ENCODE measurements around the gene OGFOD2. TPM values are rescaled to one million over a fixed set of nuclear protein-coding genes. Genes with fewer than 3 reads are reported as not detected.

OGFOD2 gene
- polyA plus RNA-seq, 1 donor (not counting 4 experiments of a cell fraction or from before 2014, with no cell fraction given) = 6.9 TPM

GRCh38 chr12:122990961-122991622 is 16.0 kb downstream of the OGFOD2 start:
- H3K27me3 ChIP-seq (ENCODE audit: control insufficient read depth, extremely low read depth, insufficient read depth, low read length) = no peaks in the 10 kb centered on the region
- no peak for FAIRE-seq
- H3K79me2 ChIP-seq (ENCODE audit: control insufficient read depth, insufficient read depth, low read length) = no peaks in the 10 kb centered on the region
- H3K36me3 ChIP-seq (ENCODE audit: control insufficient read depth in 2 of 2, extremely low read depth in 1 of 2, insufficient read depth in 2 of 2, low read length in 2 of 2) = peaks cover 3 to 6% of the 10 kb centered on the region in 2 experiments
- DNase-seq (ENCODE audit: low read depth, low spot score) = no peak
- no peaks in the 10 kb centered on the region for H3K9me3 ChIP-seq (ENCODE audit: control insufficient read depth, low read depth, low read length)
- H3K9ac ChIP-seq (ENCODE audit: control insufficient read depth, extremely low read depth, insufficient read depth, low read length) = no peak overlapping the region
- dilution Hi-C loops (cut with MboI; ENCODE audit: extremely low pct_ligation_motif_present, low sequenced_read_pairs) = no loop called here
- no peak overlapping the region for H3K27ac ChIP-seq (ENCODE audit: control insufficient read depth, insufficient read depth, low read length)
- no peaks in the 10 kb centered on the region for H3K9me1 ChIP-seq (ENCODE audit: control insufficient read depth, extremely low read depth, insufficient read depth, low read length)
- no peak overlapping the region for H3K4me3 ChIP-seq (ENCODE audit: control insufficient read depth in 2 of 3, extremely low read depth in 1 of 3, insufficient read depth in 2 of 3, low read depth in 1 of 3, low read length in 3 of 3)
- no peaks in the 10 kb centered on the region for H3K4me1 ChIP-seq (ENCODE audit: control insufficient read depth, extremely low read depth, insufficient read depth, low read length)
- H3K4me2 ChIP-seq (ENCODE audit: control insufficient read depth, extremely low read depth, insufficient read depth, low read depth, low read length) = no peak overlapping the region
- TF ChIP-seq CTCF (optimal IDR thresholded peaks at IDR 0.05 in 1 of 3, IDR thresholded peaks at IDR 0.05 in 1 of 3, conservative IDR thresholded peaks at IDR 0.05 in 1 of 3; ENCODE audit: extremely low read depth in 1 of 3, insufficient read depth in 2 of 3, low read length in 3 of 3) (no peak), EZH2 (IDR thresholded peaks at IDR 0.05; ENCODE audit: low read length) (no peak)
- no peaks in the 10 kb centered on the region for H4K20me1 ChIP-seq (ENCODE audit: control insufficient read depth, extremely low read depth, insufficient read depth, low read length)
- H2AFZ ChIP-seq (ENCODE audit: control insufficient read depth, low read length) = no peak overlapping the region

- TF ChIP-seq CTCF (optimal IDR thresholded peaks at IDR 0.05 in 1 of 3, IDR thresholded peaks at IDR 0.05 in 1 of 3, conservative IDR thresholded peaks at IDR 0.05 in 1 of 3; ENCODE audit: extremely low read depth in 1 of 3, insufficient read depth in 2 of 3, low read length in 3 of 3) = no peak
- no peak for TF ChIP-seq EZH2 (IDR thresholded peaks at IDR 0.05; ENCODE audit: low read length)
- dilution Hi-C loops (cut with MboI; ENCODE audit: extremely low pct_ligation_motif_present, low sequenced_read_pairs) = no loop called here
- Histone ChIP-seq H2AFZ (ENCODE audit: control insufficient read depth, low read length) (no peak overlapping the region), H3K4me1 (ENCODE audit: control insufficient read depth, extremely low read depth, insufficient read depth, low read length) (no peaks in the 10 kb centered on the region), H3K79me2 (ENCODE audit: control insufficient read depth, insufficient read depth, low read length) (no peaks in the 10 kb centered on the region), H3K27ac (ENCODE audit: control insufficient read depth, insufficient read depth, low read length) (no peak overlapping the region), H3K9ac (ENCODE audit: control insufficient read depth, extremely low read depth, insufficient read depth, low read length) (no peak overlapping the region), H3K9me3 (ENCODE audit: control insufficient read depth, low read depth, low read length) (no peaks in the 10 kb centered on the region), H3K36me3 (ENCODE audit: control insufficient read depth in 2 of 2, extremely low read depth in 1 of 2, insufficient read depth in 2 of 2, low read length in 2 of 2) (peaks cover 3% of the 10 kb centered on the region in 2 experiments), H3K9me1 (ENCODE audit: control insufficient read depth, extremely low read depth, insufficient read depth, low read length) (no peaks in the 10 kb centered on the region), H3K4me2 (ENCODE audit: control insufficient read depth, extremely low read depth, insufficient read depth, low read depth, low read length) (no peak overlapping the region), H3K4me3 (ENCODE audit: control insufficient read depth in 2 of 3, extremely low read depth in 1 of 3, insufficient read depth in 2 of 3, low read depth in 1 of 3, low read length in 3 of 3) (no peak overlapping the region), H4K20me1 (ENCODE audit: control insufficient read depth, extremely low read depth, insufficient read depth, low read length) (no peaks in the 10 kb centered on the region), H3K27me3 (ENCODE audit: control insufficient read depth, extremely low read depth, insufficient read depth, low read length) (no peaks in the 10 kb centered on the region)
- FAIRE-seq = no peak
- DNase-seq (ENCODE audit: low read depth, low spot score) = no peak
Measured at GRCh38 chr12:122991623-122992275, 16.7 kb downstream of the OGFOD2 start.
